ENCODE measurements around the gene BICD1.

BICD1 gene

DNA sequence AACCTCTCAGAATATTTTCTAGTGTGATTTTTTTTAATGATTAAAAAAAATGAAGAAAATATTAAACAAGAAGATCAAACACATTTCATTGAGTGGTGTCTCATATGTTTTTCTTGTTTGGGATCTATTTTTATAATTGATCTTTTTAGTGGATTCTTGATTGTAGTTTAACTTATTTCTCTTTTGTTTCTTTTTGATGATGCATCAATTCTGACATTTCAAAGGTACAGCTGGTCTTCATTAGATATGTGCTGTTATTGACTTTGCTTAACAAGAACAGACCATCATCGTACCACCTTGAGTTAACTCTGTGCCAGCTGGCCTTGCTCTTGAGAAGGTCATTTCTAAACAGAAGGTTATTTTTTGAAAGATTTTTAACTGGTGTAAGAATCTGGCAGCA is 246.9 kb downstream of the BICD1 start:
- DNase-seq (ENCODE audit: low spot score): no peak

DNA sequence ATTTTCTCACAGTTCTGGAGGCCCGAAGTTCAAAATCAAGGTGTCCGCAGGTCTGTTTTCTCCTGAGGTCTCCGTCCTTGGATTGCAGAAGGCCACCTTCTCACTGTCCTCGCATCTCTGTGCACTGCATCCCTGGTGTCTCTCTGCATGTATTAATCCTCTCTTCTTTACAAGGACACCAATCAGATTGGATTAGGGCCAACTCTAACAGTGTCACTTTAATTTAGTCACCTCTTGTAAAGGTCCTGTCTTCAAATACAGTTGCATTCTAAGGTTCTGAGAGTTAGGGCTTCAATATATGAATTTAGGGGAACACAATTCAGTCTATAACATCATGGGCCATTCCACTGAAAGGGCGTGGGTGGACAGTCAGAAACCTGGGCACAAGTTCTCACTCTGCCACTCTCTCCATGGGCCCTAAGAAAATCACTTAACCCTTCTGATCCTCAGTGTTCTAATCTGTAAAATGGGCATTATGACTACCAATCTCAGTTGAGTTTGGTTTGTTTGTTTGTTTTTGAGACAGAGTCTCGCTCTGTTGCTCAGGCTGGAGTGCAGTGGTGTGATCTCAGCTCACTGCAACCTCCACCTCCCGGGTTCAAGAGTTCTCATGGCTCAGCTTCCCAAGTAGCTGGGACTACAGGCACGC is 251.1 kb downstream of the BICD1 start:
- no peak for DNase-seq (ENCODE audit: low spot score)

DNA sequence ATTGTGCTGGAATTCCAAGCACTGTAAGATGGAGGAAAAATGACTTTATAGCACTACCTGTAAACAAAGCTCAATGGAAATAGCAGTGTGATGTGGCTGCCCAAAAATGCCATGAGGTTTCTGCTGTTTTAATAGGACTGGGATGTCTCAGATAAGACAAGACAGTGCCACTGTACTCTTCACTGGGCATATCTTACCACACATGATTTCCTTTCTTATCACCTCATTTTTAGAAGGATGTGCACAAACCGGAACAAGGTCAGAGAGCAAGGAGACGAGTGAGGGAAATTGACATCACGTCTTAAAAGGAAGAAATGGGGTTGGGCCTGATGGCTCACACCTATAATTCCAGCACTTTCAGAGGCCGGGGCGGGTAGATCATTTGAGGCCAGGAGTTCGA is 254.3 kb downstream of the BICD1 start:
- no peak for DNase-seq (ENCODE audit: low spot score)

DNA sequence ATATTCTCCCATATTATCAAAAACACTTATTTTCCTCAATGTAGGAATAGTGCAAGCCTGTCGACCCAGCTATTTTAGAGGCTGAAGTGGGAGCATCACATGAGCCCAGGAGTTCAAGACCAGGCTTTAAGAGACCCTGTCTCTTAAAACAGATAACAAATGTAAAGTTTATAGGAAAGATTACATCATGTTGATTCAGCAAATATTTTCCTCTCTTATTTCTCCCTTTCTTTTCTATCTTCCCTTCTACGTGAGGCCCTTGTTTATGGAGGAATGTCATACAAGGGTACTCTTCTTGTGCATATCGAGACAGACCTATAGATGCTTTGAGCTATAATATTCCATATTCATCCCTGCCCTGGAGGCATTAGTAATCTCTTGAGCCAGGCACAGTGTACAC is 256.2 kb downstream of the BICD1 start:
- no peak for DNase-seq (ENCODE audit: low spot score)

DNA sequence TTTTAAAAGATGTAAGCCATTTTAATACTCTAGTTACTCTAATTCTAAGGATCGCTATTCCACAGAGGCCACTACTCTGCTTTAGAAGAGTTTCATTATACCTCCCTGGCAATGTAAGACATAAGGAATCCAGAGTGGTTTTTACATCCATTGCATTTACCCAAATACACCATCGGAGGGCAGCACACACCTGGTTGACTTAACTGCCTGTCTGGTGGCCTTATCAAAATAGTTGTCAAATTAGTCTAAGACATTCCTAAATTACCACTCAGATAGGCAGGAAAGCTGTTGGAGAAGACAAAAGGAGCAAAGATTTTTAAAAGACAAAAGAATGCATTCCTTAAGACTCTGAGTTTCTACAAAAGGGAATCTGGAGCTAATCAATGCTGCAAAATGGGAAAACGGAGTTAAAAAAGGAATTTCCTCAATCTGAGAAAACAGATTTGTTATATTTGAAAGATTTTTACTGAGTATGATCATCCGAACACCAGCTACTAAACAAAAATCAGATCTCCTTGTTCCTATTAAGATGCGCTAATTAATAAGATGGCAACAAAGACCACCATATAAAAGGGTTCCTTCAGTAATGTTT is 258.9 kb downstream of the BICD1 start:
- peak; percentile 81 for DNase-seq (ENCODE audit: low spot score)

DNA sequence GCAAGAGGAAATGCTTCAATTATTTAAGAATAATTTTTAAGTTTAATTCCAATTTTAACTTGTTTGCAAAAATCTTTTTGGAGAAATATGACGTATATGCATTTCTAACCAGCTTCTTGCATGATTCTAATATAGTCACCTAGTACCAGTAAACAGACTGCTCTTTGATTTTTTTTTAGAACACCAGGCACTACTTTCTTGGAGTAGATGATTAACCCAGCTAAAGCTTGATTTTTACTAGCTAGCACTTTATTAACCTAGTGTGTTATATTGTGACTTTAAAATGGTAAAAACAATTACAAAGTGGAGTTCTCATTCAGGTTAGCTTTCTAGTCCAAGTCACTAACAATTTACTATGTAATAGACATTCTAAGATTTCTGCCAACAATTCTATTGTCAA is 260.1 kb downstream of the BICD1 start:
- DNase-seq (ENCODE audit: low spot score): no peak

DNA sequence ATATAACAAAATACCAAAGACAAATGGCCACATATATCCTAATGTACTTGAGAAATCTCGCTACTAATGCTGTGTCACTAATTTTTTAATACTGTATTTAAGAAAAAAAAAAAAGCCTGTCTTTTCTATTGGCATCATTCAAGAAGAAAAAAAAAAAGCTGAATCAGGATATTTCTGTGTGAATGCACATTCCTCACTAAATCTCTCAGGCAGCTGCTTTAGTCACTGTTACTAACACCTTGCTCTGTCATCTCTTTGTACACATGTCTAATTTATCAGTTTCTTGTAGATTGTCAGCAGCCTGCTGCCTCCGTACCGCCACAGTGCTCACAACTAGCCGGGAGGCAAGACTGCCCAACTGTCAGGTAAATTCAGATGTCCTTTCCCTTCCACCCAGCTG is 260.7 kb downstream of the BICD1 start:
- peak; percentile 11 for DNase-seq (ENCODE audit: low spot score)

DNA sequence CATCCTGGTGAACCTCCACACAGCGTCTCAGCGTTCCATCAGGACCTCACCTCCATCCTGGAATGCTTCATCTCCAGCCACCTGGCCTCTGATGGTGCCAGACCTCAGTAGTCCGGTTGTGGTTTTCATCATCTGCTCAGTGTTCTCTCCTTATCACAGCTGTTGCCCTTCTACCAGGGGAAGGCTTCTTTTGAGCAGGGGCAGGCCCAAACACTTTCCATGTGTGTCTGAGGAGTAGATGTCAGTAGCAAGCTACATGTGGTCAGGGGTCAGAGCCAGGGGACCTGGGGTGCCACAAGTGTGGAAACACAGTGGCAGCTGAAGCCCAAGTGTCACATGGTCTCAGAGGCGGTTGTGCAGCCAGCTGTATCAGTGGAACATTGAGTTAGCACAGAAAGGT is 262.6 kb downstream of the BICD1 start:
- no peak for DNase-seq (ENCODE audit: low spot score)

DNA sequence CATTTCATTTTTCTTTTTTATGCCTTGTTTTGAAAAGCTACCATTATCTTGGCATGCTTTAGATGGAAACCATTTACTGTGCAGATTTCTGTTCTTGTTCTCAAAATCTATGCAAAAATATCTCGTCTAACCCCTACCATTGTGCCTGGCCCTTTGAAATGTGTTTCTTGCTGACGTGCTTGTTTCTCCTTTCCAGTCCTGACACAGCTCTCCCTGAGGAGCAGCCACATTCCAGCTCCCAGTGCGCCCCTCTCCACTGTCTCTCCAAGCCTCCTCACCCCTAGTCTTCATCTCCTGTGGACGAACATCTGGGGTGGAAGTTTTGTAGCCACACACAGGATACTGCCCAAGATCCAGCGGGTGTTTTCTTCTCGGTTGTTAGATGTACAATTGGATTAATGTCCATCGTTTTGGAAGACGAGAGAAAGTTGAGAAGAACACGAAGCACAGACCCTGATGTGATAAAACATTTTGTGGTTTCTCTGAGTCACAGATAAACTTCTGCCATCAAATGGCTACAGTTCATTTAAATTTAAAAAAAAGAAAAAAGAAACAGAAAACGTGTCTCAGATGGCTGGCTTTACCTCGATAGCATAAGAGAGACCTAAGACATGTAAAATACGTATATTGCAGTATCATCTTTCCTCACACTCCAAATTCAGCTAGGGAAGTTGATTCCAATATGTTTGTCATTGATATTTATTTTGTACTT is 270.9 kb downstream of the BICD1 start:
- no peak for DNase-seq (ENCODE audit: low spot score)

DNA sequence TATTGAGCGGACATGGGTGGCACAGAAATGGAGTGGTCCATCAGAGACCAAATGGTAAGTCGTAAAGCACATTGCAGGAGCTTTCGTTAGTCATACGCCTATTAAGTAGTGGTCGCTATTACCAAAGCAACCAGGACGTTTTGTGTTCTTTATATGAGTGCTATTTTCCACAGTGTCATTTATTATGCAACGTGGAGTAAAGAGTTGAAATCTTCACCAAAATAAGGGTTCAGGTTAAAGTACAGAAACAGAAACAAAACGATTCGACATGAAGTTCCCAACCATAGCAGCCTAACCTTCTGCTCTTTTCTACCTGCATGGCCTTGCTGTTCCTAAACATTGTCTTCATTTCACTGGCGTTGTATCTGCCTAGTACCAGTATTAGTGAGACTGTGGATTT is 272.6 kb downstream of the BICD1 start:
- no peak for DNase-seq (ENCODE audit: low spot score)

DNA sequence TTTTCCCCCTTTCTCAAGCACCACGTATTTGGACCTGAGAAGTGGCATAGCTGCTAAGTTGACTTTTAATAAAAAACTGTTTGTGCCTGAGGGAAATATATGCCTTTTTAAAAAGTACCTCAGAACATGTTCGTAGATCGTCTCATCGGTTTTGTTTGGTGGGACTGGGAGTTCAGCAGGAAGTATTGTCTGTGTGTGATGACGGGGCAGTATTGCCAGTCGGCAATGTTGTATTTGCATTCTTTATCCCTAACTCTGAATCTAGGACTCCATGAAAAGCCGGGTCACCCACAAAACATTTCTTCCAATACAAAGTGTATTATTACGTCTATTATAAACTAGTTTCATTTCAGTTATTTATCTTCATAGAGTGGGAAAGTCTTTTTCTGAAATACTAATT is 273.0 kb downstream of the BICD1 start:
- no peak for DNase-seq (ENCODE audit: low spot score)

DNA sequence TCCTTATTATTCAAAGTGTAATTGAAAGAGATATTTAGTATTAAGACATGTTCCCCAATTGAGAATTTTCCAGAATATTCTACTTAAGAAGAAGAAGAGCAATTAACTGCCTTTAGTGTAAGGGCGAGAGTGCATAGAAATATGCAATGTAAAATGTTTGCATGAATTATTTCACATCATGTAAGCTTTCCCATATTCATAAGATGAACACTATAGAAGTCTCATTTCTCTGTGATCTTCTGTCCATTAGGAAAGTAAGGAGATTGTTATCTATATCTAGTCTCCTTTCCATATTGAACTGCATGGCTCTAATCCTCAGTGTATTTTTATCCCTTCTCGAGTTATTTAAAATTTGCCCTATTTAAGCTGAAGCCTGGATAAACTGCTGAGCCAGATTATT is 275.6 kb downstream of the BICD1 start:
- no peak for DNase-seq (ENCODE audit: low spot score)

DNA sequence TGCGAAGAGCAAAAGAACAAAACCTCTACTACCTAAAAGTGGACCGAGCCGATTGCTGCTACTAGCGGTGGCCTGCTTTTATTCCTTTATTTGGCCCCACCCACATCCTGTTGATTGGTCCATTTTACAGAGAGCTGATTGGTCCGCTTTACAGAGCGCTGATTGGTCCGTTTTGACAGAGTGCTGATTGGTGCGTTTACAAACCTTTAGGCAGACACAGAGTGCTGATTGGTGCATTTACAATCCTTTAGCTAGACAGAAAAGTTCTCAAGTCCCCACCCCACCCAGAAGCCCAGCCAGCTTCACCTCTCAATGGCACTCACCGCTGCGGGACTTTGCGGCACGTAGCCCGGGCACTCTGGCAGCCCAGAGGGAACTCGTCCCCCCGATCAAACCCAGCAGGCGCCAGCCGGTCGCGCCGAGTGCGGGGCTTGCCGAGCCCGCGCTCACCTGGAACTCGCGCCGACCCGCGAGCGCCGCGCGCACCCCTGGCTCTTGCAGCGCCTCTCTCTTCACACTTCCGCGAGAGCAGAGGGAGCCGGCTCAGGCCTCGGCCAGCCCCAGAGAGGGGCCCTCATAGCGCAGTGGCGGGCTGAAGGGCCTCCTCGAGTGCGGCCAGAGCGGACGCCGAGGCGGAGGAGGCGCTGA is 284.0 kb downstream of the BICD1 start:
- DNase-seq (ENCODE audit: low spot score): no peak

DNA sequence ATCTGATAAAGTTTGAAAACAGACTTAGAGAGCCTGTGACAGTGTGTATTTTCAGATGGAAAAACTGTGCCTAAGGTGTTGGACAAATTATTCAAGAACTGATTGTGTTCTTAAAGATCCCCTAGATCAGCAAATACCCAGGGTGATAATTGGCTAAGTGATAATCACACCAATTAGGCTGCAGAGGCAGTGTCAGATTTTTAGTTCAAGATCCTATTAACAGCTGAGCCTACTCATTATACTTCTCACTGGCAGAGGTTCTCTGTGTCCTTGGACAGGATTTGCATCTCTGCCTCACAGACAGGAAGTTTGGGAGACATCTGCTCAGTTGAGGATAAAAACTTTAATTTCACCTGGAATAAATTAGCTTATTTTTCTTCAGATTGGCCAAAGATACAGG is 288.4 kb downstream of the BICD1 start:
- DNase-seq (ENCODE audit: low spot score): no peak

DNA sequence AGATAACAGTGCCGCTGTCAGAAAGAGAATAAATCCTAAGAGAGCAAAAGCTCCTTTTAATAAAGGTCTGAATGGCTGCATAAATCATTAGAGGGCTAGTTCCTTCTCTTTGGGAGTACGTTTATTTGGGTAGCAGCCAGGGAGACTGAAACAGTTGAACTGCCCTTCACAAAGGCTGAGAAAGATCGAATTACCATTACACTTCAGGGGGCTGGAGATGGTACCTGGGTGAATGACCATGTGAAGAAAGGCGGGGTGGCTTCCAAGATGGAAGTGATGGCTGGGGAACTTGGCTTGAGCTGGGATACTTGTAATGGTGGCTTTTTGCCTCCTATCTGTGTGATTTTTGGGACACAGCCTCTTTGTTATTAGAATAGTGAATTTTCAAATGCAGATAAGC is 291.0 kb downstream of the BICD1 start:
- DNase-seq (ENCODE audit: low spot score): no peak

DNA sequence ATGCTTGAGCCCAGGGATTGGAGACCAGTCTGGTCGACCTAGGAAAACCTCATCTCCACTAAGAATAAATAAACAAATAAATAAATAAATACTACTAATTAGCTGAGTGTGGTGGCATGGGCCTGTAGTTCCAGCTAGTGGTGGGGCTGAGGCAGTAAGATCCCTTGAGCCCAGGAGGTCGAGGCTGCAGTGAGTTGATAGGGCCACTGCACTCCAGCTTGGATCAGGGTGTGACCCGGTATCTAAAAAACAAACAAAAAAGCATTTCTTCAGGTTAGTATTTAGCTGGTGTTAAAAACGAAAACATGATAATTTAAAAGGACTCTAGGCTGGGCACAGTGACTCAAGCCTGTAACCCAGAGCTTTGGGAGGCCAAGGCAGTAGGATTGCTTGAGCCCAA is 291.5 kb downstream of the BICD1 start:
- DNase-seq (ENCODE audit: low spot score): no peak

DNA sequence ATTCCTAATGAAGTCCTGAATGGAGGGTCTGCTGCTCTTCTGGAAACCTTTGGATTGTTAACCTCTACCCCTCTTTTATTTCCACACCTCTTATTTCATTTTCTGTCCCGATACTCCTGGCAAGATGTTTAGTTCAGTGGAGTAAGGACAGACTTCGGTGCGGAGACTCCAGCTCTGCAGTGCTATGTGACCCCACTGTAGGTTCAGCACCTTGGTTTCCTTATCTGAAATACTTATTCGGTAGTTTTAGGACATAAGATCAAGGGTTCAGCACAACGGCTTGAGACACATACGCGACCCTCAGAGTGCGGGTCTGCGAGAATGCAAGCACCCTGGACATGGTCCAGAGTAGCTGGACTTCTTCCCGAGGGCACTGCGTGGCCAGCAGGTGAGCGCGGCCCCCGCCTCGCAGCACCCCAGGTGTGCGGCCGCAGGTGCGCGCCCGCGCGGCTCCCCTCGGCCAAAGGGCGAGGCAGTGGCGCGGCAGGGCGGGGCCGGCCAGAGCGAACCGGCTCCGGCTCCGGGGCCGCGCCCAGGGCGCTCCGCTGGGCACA is 292.2 kb downstream of the BICD1 start:
- DNase-seq (ENCODE audit: low spot score): no peak

DNA sequence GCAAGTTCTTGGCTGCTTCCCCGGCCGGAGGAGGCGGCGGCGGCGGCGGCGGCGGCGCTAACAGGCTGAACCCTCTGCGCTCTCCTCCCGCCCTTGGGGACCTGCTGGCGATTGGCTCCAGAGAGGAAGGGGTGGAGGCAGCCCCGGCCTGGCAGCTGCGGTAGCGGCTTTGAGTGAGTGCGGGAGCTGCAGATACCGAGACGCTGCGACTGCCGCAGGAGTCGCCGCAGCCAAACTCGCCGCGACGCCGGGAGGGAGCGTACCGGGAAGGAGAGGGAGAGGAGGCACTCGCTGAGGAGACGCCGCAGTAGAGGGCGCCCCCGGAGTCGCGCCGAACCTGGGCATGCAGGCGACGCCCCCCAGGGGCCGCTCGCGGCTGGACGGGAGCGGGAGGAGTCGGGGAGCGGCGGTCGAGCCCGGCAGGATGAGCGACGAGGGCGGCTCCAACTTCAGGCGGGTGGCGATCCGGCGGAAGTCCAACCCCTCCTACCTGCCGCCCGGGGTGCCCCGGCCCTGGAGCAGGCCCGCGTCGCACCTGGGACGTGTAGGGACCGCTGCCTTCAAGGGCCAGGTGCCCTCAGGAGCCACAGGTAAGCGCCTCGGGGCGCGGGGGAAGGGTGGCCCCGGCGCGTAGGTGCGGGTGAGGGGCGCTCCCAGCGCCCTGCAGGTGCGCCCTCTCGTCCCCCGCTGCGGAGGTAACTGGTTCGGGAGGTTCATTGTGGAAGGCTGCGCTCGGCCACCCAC is 292.9 kb downstream of the BICD1 start, which contains the start of gene FGD4:
Gene FGD4 (plus strand): TSS at position 189 of the 744 bp plus-strand sequence.
- DNase-seq (ENCODE audit: low spot score): peak; percentile 71

DNA sequence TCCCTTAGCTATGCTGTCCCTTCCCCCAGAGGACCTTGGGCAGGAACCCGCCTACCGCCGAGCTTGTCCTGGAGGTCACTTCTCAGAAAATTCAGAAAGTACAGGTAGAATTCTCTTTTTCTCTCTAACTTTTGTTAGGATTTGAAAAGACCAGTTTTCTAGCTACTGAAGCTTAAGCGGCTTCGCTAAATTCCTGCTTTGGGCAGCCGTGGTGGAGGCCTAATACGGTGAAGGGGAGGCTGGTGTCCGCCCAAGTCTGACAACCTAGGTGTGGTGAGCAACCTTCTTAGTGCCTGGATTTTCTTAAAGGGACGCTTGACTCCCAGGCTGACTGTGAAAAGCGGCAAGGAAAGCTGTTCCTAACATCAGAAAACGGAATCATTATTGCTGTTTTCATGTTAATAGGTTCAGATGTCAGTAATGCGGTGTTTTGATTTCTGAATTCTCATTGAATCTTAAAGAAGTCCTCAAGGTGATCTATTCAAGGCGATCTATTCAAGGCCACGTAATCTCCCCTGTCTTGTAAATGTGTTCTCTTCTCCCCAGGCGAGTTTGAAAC is 293.5 kb downstream of the BICD1 start:
- no peak for DNase-seq (ENCODE audit: low spot score)

DNA sequence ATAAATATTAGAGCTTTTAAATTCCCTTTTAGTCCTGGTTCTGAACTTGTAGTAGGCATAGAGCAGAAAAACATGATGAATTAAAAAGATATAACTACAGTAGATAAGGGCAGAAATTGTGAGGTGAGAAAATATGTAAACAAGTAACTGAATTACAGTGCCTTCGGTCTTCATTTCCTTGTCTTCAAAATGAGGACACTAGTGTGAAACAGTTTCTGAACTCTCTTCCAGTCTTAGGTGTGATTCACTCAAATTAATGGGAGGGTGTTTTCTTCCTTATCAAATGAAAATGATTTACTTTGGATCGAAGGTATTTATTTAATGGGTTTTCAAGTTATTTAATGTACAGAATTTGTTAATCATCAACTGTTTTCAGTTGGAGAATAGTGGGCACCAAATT is 294.2 kb downstream of the BICD1 start:
- no peak for DNase-seq (ENCODE audit: low spot score)

DNA sequence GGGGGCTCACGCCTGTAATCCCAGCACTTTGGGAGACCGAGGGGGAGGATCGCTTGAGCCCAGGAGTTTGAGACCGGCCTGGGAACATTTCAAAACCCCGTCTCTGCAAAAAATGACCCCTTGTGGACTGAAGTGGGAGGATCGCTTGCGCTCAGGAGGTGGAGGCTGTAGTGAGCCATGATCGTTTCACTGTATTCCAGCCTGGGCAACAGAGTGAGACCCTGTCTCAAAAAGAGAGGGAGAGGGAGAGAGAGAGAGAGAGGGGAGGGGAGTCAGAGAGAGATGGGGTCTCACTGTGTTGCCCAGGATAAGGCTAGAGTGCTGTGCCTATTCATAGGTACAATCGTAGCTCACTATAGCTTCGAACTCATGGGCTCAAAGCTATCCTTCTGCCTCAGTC is 295.5 kb downstream of the BICD1 start:
- DNase-seq (ENCODE audit: low spot score): no peak

DNA sequence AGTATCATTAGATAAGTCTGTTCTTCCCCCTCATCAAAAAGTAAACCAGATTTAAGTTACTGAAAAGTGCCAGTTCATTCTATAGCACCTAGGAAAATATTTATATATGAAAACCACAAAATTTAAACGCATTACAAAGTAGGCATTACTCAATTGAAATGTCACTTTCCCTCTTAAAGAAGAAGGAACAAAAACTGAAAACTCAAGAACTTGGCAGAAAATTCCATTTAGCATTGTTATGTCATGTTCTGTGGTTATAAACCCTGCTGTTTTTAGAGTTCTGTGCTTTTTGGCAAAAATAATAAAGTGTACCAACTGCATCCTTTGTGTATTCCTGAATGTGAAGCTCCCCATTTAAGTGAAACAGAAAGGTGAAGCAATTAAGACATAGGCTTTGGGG is 296.3 kb downstream of the BICD1 start:
- DNase-seq (ENCODE audit: low spot score): no peak
